ENCODE data around the gene EME1.

EME1 gene

DNA sequence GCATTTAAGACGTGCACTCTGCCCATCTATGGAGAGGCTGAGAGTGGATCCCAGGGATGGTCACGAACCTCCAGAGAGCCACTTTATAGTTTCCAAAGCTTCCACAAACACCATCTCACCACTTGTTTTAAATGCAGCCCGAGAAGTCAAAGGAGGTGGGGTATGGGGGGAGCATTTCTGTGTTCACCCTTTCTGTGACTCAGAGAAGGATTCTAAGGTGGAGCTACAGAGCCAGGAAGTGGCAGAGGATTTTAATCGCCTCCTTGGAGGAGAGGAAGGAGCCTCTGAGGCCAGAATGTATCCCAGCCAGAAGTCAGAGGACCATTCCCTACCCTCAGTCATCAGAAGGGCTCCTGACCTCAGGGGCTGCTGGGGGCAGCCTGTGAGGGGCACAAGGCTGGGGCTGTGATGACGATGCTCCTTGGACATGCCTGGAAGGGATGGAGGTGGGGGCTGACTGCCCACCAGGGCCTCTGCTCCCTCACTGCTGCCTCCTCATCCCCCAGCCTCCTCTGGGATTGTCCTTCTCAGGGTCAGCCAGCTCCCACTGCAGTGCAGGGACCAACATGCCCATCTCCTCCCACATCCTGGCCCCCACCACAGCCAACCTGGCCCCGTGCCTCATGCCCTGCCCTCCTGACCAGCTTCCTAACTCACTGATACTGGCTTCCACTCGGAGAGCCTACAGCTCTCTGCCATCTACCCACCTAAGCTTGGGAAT lies 24.3 kb upstream of the EME1 start:
- DNase-seq: no peak

- DNase-seq: no peak
Measured at GRCh38 chr17:50349243-50349600, 23.8 kb upstream of the EME1 start.

GRCh38 chr17:50350733-50351132 lies 22.3 kb upstream of the EME1 start:
- DNase-seq: no peak

- no peak for DNase-seq
Measured at GRCh38 chr17:50352072-50352692, 20.8 kb upstream of the EME1 start.

DNA sequence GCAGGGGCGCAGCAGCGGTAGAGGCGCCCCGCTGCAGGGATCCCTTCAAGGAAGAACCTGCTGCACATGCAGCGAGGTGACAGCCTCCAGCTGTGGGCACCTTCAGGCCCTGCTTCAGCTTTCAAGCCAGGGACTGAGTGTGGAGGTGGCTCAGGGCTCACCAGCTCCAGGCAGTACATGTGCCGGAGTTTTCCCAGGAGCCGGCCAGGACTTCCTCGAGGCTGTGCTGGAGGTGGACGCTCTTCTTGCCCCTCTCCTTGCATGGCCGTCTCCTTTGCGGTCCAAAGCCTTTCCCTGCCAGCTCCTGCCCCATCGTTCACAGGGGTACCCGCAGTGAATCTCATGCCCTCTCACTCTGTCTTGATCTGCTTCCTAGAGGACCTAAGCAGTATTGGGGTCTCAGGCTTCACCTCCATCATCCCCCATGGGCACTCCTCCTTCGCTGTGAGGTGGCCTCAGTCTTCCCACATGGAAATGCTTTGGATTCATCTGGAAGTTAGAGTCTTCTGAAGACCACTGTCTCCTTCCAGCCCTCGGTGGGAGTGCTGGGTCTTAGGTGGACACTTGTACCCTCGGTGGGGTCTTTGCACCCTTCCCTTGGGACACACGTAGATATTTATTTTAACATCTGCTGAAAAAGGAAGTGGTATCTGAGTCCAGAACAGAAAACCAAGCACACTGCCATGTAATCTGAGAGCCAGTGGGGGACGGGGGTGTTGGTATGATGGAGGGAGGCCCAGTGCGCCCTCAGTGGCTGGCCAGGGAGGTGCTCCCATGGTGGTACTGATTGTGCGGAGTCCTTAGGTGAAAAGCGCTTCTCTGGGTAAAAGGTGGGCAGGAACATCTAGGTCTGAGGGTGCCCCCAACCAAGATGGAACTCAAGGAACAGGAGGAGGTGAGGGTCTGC lies 20.1 kb upstream of the EME1 start:
- DNase-seq: no peak

DNA sequence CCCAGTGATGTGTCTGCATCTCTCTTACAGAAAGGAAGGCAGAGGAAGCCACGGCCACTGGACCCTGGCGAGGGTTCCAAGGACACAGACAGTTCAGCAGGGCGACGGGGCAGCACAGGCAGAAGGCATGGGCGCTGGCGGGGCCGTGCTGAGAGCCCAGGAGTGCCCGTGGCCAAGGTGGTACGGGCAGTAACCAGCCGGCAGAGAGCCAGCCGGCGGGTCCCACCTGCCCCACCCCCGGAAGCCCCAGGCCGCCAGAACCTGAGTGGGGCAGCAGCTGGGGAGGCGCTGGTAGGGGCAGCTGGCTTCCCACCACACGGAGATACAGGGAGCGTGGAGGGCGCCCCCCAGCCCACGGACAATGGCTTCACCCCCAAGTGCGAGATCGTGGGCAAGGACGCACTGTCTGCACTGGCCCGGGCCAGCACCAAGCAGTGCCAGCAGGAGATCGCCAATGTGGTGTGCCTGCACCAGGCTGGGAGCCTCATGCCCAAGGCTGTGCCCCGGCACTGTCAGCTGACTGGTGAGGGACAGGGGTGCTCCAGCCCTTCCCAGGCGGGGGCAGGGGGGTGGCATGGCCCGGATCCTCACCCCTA lies 19.3 kb upstream of the EME1 start:
- no peak for DNase-seq

GRCh38 chr17:50354198-50354597 lies 18.8 kb upstream of the EME1 start:
- DNase-seq: no peak

DNA sequence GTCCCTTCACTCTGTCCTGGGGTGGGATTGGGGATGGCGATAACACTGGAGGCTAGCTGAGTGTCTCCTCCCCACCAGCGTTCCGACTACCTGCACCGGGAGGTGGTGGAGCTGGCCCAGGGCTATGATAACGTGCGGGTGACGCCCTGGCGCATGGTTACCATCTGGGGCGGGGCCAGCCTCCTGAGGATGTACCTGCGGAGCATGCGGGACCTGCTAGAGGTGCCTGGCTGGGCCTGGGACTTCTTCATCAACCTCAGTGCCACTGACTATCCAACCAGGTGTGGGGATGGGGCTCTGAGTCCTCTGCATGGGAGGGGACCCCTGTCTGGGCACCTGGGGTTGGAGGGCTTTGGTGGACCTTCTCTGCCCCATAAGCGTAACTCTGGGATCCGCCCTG lies 18.3 kb upstream of the EME1 start:
- DNase-seq: no peak

- no peak for DNase-seq
Measured at GRCh38 chr17:50355336-50355700, 17.7 kb upstream of the EME1 start.

DNA sequence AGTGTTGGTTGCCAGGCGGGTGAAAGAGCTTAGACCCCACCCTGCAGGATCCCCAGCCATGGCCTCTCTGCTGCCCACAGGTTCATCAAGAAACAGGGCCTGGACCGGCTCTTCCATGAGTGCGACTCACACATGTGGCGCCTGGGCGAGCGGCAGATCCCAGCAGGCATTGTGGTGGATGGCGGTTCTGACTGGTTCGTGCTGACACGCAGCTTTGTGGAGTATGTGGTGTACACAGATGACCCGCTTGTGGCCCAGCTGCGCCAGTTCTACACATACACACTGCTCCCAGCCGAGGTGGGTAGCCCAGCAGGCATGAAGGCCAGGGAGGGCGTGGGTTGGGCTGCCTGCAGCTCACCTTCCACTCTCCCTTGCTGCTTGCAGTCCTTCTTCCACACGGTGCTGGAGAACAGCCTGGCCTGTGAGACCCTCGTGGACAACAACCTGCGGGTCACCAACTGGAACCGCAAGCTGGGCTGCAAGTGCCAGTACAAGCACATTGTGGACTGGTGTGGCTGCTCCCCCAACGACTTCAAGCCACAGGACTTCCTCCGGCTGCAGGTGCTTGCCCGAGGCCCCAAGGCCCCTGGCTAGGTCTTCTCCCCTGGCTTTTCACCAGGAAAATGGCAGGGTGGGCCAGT lies 17.2 kb upstream of the EME1 start:
- DNase-seq: no peak

- no peak for DNase-seq
Measured at GRCh38 chr17:50356418-50356817, 16.6 kb upstream of the EME1 start.

- no peak for DNase-seq
Measured at GRCh38 chr17:50356892-50357510, 16.0 kb upstream of the EME1 start.

GRCh38 chr17:50358177-50358576 lies 14.9 kb upstream of the EME1 start:
- no peak for DNase-seq

DNA sequence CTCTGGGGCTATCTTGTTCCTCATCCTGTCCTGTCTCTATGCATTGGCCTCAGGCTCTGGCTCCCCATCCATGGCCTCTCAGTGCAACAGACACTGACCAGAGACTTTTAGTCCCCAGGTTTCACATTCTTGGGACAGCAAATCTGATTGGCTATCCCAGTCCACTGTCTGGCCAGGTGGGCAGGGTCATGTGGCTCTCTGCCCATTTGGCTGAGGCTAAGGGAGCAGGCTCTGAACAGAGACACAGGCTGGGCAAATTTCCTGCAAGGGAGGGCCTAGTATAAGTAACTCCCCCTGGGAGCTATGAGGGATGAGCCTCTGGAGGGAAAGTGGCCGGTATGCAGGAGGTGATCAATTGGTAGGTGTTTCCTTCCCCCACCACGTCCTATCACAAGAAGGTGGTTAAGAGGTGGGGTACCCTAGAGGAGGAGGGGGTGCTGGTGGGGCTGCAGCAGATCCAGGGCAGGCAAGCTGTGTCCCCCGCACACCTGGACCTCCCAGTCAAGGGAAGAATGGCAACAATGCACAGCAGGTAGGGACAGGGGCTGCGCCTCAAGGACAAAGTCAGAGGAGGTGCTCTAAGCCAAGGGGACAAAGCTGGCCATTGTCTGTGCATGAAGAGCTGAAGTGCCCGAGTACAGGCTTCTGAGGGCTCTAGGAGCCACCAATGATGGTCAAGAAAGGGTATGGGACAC lies 13.9 kb upstream of the EME1 start:
- no peak for DNase-seq

DNA sequence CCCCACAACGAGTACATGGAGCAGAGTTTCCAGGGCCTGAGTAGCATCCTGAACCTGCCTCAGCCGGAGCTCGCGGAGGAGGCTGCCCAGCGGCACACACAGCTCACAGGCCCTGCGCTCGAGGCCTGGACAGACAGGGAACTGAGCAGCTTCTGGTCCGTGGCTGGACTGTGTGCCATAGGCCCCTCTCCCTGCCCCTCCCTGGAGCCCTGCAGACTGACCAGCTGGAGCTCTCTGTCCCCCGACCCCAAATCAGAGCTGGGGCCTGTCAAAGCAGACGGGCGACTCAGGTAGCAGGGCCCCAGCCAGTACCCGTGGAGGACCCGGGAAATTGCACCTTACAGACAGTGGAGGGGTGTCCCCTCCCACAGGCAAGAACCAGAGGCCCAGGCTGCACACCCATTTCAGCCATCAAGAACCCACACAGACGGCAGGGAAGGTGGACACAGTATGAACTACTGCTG lies 13.0 kb upstream of the EME1 start:
- DNase-seq: no peak

GRCh38 chr17:50360486-50361115 lies 12.4 kb upstream of the EME1 start:
- DNase-seq: no peak

- no peak for DNase-seq
Measured at GRCh38 chr17:50361561-50362480, 11.2 kb upstream of the EME1 start.

DNA sequence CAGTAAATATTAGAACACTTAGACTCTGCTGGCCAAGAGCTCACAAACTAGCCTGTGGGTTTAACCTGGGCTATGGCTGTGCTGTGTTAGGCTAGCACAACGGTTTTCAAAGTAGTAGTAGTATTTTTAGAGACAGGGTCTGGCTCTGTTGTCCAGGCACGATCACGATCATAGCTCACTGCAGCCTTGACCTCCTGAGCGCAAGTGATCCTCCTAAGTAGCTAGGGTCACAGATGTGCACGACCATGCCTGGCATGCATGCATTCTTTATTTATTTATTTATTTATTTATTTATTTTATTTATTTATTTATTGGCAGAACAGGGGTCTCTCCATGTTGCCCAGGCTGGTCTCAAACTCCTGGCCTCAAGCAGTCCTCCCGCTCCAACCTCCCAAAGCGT lies 10.4 kb upstream of the EME1 start:
- DNase-seq: no peak

GRCh38 chr17:50363217-50364060 lies 9.6 kb upstream of the EME1 start:
- DNase-seq: no peak

Data from NCI-H1930 (cell line).